KG1 (cell line): ENCODE results near the gene EXOC6.
"Not testable (repeated sequence)": the region's sequence is repeated elsewhere in the genome, so short reads cannot be mapped to it uniquely, and the experiment has no call there.

Experiments used
- DNase-seq: peaks from one replicate; lab custom pipeline; 2025; lab: John Stamatoyannopoulos, UW

The EXOC6 gene

GRCh38 chr10:93080350-93081046, 232.2 kb downstream of the EXOC6 start:
- peak; percentile 21 for DNase-seq

- no peak for DNase-seq
Measured at GRCh38 chr10:93081318-93081717, 233.0 kb downstream of the EXOC6 start.

GRCh38 chr10:93081834-93082233, 233.5 kb downstream of the EXOC6 start:
- no peak for DNase-seq

GRCh38 chr10:93083743-93084539, 235.6 kb downstream of the EXOC6 start:
- no peak for DNase-seq

- DNase-seq, result no peak
Measured at GRCh38 chr10:93085272-93085859, 237.0 kb downstream of the EXOC6 start.

GRCh38 chr10:93086289-93086688, 238.0 kb downstream of the EXOC6 start:
- DNase-seq, result no peak

- DNase-seq, result no peak
Measured at GRCh38 chr10:93087846-93088245, 239.5 kb downstream of the EXOC6 start.

- no peak for DNase-seq
Measured at GRCh38 chr10:93088466-93088865, 240.1 kb downstream of the EXOC6 start.

GRCh38 chr10:93090619-93091018, 242.3 kb downstream of the EXOC6 start:
- DNase-seq, result no peak

GRCh38 chr10:93091960-93092359, 243.6 kb downstream of the EXOC6 start:
- no peak for DNase-seq

GRCh38 chr10:93095225-93095624, 246.9 kb downstream of the EXOC6 start:
- no peak for DNase-seq

GRCh38 chr10:93096901-93097300, 248.6 kb downstream of the EXOC6 start:
- DNase-seq, result no peak

- no peak for DNase-seq
Measured at GRCh38 chr10:93097386-93097785, 249.1 kb downstream of the EXOC6 start.

- no peak for DNase-seq
Measured at GRCh38 chr10:93098816-93099215, 250.5 kb downstream of the EXOC6 start.

GRCh38 chr10:93099670-93100069, 251.3 kb downstream of the EXOC6 start:
- DNase-seq, result no peak

GRCh38 chr10:93101148-93101547, 252.8 kb downstream of the EXOC6 start:
- DNase-seq, result not testable (repeated sequence)

GRCh38 chr10:93103953-93104352, 255.6 kb downstream of the EXOC6 start:
- no peak for DNase-seq

GRCh38 chr10:93106631-93107072, 258.3 kb downstream of the EXOC6 start:
- DNase-seq, result no peak
